ENCODE measurements around the gene COASY.
"Not testable (repeated sequence)": the region's sequence is repeated elsewhere in the genome, so short reads cannot be mapped to it uniquely, and the experiment has no call there.

The COASY gene

GRCh38 chr17:42553866-42554249 lies 8.1 kb upstream of the COASY start:
- H3K27ac ChIP-seq (ENCODE audit: low read depth, low read length) = no peak overlapping the region
- H3K4me3 ChIP-seq (ENCODE audit: low read depth, low read length) = peak overlapping the region; percentile 90
- H2AFZ ChIP-seq (ENCODE audit: low read length, unreplicated experiment) = no peak overlapping the region
- peaks cover 5% of the 10 kb centered on the region for H3K79me2 ChIP-seq (ENCODE audit: control insufficient read depth, insufficient read depth, low read length, unreplicated experiment)
- no peaks in the 10 kb centered on the region for H3K27me3 ChIP-seq (ENCODE audit: insufficient read depth, low read length)
- no peaks in the 10 kb centered on the region for H3K36me3 ChIP-seq (ENCODE audit: insufficient read depth, low read length)
- peaks cover 7% of the 10 kb centered on the region for H3K4me1 ChIP-seq (ENCODE audit: control insufficient read depth, insufficient read depth, low read length, unreplicated experiment)

GRCh38 chr17:42554250-42555121 lies 7.5 kb upstream of the COASY start:
- Histone ChIP-seq H3K27me3 (ENCODE audit: insufficient read depth, low read length) (no peaks in the 10 kb centered on the region), H3K79me2 (ENCODE audit: control insufficient read depth, insufficient read depth, low read length, unreplicated experiment) (peaks cover 5% of the 10 kb centered on the region), H3K4me3 (ENCODE audit: low read depth, low read length) (peak overlapping the region; percentile 90), H3K27ac (ENCODE audit: low read depth, low read length) (peak overlapping the region; percentile 21; the same call in 1 of the 2 replicates), H2AFZ (ENCODE audit: low read length, unreplicated experiment) (peak overlapping the region; percentile 55), H3K4me1 (ENCODE audit: control insufficient read depth, insufficient read depth, low read length, unreplicated experiment) (peaks cover 7% of the 10 kb centered on the region), H3K36me3 (ENCODE audit: insufficient read depth, low read length) (no peaks in the 10 kb centered on the region)

DNA sequence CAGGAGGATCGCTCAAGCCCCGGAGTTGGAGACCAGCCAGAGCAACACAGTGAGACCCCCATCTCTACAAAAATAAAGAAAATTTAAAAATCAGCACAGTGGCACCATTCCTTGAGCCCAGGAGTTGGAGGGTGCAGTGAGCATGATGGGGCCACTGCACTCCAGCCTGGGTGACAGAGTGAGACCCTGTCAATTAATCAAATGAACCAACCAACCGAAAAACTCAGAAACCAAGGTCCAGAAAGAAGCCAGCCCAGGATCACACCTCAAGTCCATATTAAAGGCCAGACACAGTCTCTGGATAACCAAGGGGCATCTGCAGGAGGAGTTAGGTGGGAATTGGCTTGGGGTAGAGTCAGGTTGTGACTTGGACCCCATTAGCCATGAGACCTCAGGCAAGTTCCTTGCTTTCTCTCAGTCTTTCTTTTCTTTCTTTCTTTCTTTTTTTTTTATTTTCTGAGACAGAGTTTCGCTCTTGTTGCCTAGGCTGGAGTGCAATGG lies 6.8 kb upstream of the COASY start:
- Histone ChIP-seq H3K36me3 (ENCODE audit: insufficient read depth, low read length) (no peaks in the 10 kb centered on the region), H3K27me3 (ENCODE audit: insufficient read depth, low read length) (no peaks in the 10 kb centered on the region), H2AFZ (ENCODE audit: low read length, unreplicated experiment) (peak overlapping the region; percentile 55), H3K4me1 (ENCODE audit: control insufficient read depth, insufficient read depth, low read length, unreplicated experiment) (peaks cover 7% of the 10 kb centered on the region), H3K79me2 (ENCODE audit: control insufficient read depth, insufficient read depth, low read length, unreplicated experiment) (peaks cover 5% of the 10 kb centered on the region), H3K27ac (ENCODE audit: low read depth, low read length) (peak overlapping the region; percentile 21; the same call in 1 of the 2 replicates), H3K4me3 (ENCODE audit: low read depth, low read length) (peak overlapping the region; percentile 90)

DNA sequence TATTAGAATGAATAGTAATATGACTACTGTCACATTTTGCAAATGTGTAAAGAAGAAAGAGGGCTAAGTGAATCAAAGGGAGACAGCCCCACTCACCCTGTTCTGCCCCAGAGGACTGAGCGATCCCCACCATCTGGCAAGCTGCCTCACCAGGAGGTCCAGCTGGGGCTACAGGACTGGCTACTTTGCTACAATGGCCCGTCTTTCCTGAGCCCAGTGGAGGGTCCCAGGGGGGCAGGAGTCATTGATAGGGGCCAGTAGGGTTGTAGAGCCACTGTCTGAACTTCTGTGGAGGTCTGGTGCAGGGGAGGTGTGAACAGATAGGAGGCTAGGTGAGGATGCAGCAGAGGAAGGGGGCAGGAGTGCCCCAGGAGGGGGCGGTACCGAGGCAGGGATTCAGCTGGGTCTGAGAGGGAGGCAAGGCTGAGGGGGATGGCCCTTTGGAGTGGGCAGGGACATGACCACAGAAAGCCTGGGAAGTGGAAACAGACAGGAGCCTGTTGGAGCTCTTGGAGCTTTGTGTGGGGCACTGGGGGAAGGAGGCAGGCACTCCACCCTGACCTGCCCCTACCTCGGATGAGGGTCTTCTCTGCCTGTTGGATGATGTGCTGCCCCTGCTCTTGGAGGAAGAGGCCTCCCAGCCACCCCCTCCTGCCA lies 5.9 kb upstream of the COASY start:
- not testable (repeated sequence) for H3K79me2 ChIP-seq (ENCODE audit: control insufficient read depth, insufficient read depth, low read length, unreplicated experiment); H2AFZ ChIP-seq (ENCODE audit: low read length, unreplicated experiment); H3K27ac ChIP-seq (ENCODE audit: low read depth, low read length); H3K36me3 ChIP-seq (ENCODE audit: insufficient read depth, low read length); H3K27me3 ChIP-seq (ENCODE audit: insufficient read depth, low read length); H3K4me3 ChIP-seq (ENCODE audit: low read depth, low read length); H3K4me1 ChIP-seq (ENCODE audit: control insufficient read depth, insufficient read depth, low read length, unreplicated experiment)

GRCh38 chr17:42559075-42559474 lies 2.9 kb upstream of the COASY start:
- Histone ChIP-seq H3K79me2 (ENCODE audit: control insufficient read depth, insufficient read depth, low read length, unreplicated experiment) (peaks cover 33% of the 10 kb centered on the region), H3K36me3 (ENCODE audit: insufficient read depth, low read length) (no peaks in the 10 kb centered on the region), H2AFZ (ENCODE audit: low read length, unreplicated experiment) (no peak overlapping the region), H3K4me1 (ENCODE audit: control insufficient read depth, insufficient read depth, low read length, unreplicated experiment) (peaks cover 12% of the 10 kb centered on the region), H3K27ac (ENCODE audit: low read depth, low read length) (no peak overlapping the region), H3K27me3 (ENCODE audit: insufficient read depth, low read length) (no peaks in the 10 kb centered on the region), H3K4me3 (ENCODE audit: low read depth, low read length) (no peak overlapping the region)

- Histone ChIP-seq H3K4me1 (ENCODE audit: control insufficient read depth, insufficient read depth, low read length, unreplicated experiment) (peaks cover 13% of the 10 kb centered on the region), H2AFZ (ENCODE audit: low read length, unreplicated experiment) (no peak overlapping the region), H3K27me3 (ENCODE audit: insufficient read depth, low read length) (no peaks in the 10 kb centered on the region), H3K36me3 (ENCODE audit: insufficient read depth, low read length) (no peaks in the 10 kb centered on the region; the same call in 1 of the 2 replicates), H3K4me3 (ENCODE audit: low read depth, low read length) (peak overlapping the region; percentile 46; the same call in 1 of the 2 replicates), H3K79me2 (ENCODE audit: control insufficient read depth, insufficient read depth, low read length, unreplicated experiment) (peaks cover 39% of the 10 kb centered on the region), H3K27ac (ENCODE audit: low read depth, low read length) (no peak overlapping the region)
Observed at GRCh38 chr17:42560246-42560645, 1.7 kb upstream of the COASY start.

DNA sequence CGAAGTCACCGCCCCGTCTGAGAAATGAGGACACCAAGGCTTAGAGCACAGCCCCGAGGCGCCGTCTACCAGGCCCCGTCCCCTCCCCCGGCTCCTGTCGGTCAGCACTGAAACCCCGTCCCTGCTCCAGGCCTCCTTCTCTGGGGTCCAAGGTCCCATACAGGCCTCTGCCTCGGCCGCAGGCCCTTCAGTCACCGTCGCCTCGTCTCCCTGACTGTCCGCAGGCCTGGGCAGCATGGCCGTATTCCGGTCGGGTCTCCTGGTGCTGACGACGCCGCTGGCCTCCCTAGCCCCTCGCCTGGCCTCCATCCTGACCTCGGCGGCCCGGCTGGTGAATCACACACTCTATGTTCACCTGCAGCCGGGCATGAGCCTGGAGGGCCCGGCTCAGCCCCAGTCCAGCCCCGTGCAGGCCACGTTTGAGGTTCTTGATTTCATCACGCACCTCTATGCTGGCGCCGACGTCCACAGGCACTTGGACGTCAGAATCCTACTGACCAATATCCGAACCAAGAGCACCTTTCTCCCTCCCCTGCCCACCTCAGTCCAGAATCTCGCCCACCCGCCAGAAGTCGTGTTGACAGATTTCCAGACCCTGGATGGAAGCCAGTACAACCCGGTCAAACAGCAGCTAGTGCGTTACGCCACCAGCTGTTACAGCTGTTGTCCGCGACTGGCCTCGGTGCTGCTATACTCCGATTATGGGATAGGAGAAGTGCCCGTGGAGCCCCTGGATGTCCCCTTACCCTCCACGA lies 617 bp downstream of the COASY start:
- Histone ChIP-seq H3K4me1 (ENCODE audit: control insufficient read depth, insufficient read depth, low read length, unreplicated experiment) (peaks cover 17% of the 10 kb centered on the region), H2AFZ (ENCODE audit: low read length, unreplicated experiment) (peak overlapping the region; percentile 99), H3K27ac (ENCODE audit: low read depth, low read length) (peak overlapping the region; percentile 72), H3K79me2 (ENCODE audit: control insufficient read depth, insufficient read depth, low read length, unreplicated experiment) (peaks cover 44% of the 10 kb centered on the region), H3K27me3 (ENCODE audit: insufficient read depth, low read length) (no peaks in the 10 kb centered on the region), H3K4me3 (ENCODE audit: low read depth, low read length) (peak overlapping the region; percentile 86), H3K36me3 (ENCODE audit: insufficient read depth, low read length) (no peaks in the 10 kb centered on the region; the same call in 1 of the 2 replicates)

- Histone ChIP-seq H3K4me1 (ENCODE audit: control insufficient read depth, insufficient read depth, low read length, unreplicated experiment) (peaks cover 17% of the 10 kb centered on the region), H3K4me3 (ENCODE audit: low read depth, low read length) (peak overlapping the region; percentile 86), H3K36me3 (ENCODE audit: insufficient read depth, low read length) (no peaks in the 10 kb centered on the region; the same call in 1 of the 2 replicates), H2AFZ (ENCODE audit: low read length, unreplicated experiment) (no peak overlapping the region), H3K27ac (ENCODE audit: low read depth, low read length) (peak overlapping the region; percentile 72), H3K79me2 (ENCODE audit: control insufficient read depth, insufficient read depth, low read length, unreplicated experiment) (peaks cover 48% of the 10 kb centered on the region), H3K27me3 (ENCODE audit: insufficient read depth, low read length) (no peaks in the 10 kb centered on the region)
Observed at GRCh38 chr17:42563143-42563509, 1.2 kb downstream of the COASY start.

- peak overlapping the region; percentile 86 for H3K4me3 ChIP-seq (ENCODE audit: low read depth, low read length)
- H3K27ac ChIP-seq (ENCODE audit: low read depth, low read length) = no peak overlapping the region
- peaks cover 52% of the 10 kb centered on the region for H3K79me2 ChIP-seq (ENCODE audit: control insufficient read depth, insufficient read depth, low read length, unreplicated experiment)
- no peaks in the 10 kb centered on the region; the same call in 1 of the 2 replicates for H3K36me3 ChIP-seq (ENCODE audit: insufficient read depth, low read length)
- peaks cover 17% of the 10 kb centered on the region for H3K4me1 ChIP-seq (ENCODE audit: control insufficient read depth, insufficient read depth, low read length, unreplicated experiment)
- no peak overlapping the region for H2AFZ ChIP-seq (ENCODE audit: low read length, unreplicated experiment)
- H3K27me3 ChIP-seq (ENCODE audit: insufficient read depth, low read length) = no peaks in the 10 kb centered on the region
Observed at GRCh38 chr17:42563543-42563942, 1.6 kb downstream of the COASY start.

DNA sequence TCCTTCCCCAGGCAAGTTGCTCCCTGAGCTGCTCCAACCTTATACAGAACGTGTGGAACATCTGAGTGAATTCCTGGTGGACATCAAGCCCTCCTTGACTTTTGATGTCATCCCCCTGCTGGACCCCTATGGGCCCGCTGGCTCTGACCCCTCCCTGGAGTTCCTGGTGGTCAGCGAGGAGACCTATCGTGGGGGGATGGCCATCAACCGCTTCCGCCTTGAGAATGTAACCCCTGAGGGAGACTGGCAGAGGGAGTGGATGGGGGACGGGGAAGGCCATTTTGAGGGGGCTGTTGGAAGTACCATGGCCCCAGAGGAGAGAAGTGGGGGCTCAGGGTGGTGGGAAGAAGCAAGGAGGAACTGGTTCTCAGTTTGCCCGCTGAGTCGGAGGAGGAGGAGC lies 2.0 kb downstream of the COASY start:
- Histone ChIP-seq H3K4me3 (ENCODE audit: low read depth, low read length) (peak overlapping the region; percentile 86; the same call in 1 of the 2 replicates), H3K27me3 (ENCODE audit: insufficient read depth, low read length) (no peaks in the 10 kb centered on the region), H3K27ac (ENCODE audit: low read depth, low read length) (no peak overlapping the region), H3K79me2 (ENCODE audit: control insufficient read depth, insufficient read depth, low read length, unreplicated experiment) (peaks cover 56% of the 10 kb centered on the region), H2AFZ (ENCODE audit: low read length, unreplicated experiment) (no peak overlapping the region), H3K4me1 (ENCODE audit: control insufficient read depth, insufficient read depth, low read length, unreplicated experiment) (peaks cover 17% of the 10 kb centered on the region), H3K36me3 (ENCODE audit: insufficient read depth, low read length) (peaks cover 1% of the 10 kb centered on the region; the same call in 1 of the 2 replicates)

All from ACC112 (cell line).